EH (cell line): ENCODE results near the gene PNMA8B.
"Not testable (repeated sequence)": the region's sequence is repeated elsewhere in the genome, so short reads cannot be mapped to it uniquely, and the experiment has no call there.

Experiments used
- DNase-seq: peaks from one replicate; pipeline ENCODE4 v3.0.0-alpha.2; 2015; ENCODE audit warnings: low read depth

PNMA8B gene

DNA sequence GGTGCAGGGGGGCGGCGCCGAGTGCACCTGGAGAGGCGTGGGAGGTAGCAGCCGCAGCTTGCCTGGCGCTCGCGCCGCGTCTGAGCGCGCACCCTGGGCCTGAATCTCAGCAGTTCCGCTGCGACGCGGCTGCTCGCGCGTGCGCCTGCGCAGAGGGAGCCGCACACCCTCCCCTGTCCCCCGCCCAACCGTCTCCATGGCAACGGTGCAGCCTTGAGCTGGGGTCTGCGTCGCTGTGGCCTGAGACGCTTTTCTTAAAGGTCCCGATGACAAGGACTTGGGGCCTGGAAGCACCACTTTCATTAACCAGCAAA is at the start of gene PNMA8B:
Gene PNMA8B (minus strand): TSS at position 82 of the 314 bp plus-strand sequence. CDS start 402 bp downstream, outside the sequence.
- no peak for DNase-seq

DNA sequence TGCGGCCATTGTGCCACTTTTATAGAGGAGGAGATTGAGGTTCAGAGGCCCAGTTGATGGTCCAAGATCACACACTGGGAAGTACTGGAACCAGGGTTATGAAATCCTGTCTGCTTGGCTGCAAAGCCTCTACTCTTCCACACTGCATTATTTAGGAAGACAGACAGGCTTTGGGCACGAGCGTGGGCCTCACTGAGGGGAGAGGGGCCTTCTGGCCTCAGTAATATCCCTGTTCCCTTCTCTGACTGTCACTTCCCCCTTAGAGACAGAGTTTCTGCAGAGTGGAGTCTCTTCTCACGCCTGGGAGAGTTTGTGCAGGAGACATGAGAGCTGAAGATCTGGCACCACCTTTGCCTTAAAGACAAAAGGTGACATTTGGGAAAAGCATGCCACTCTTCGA is 49.0 kb upstream of the PNMA8B start:
- DNase-seq = no peak

GRCh38 chr19:46542428-46543230 is 47.0 kb upstream of the PNMA8B start:
- peak; percentile 90 for DNase-seq

- DNase-seq = peak; percentile 52
These were observed 41.8 kb upstream of the PNMA8B start for GRCh38 chr19:46537136-46538097.

GRCh38 chr19:46536391-46536790 is 40.7 kb upstream of the PNMA8B start:
- DNase-seq = no peak

- no peak for DNase-seq
These were observed 38.0 kb upstream of the PNMA8B start for GRCh38 chr19:46533621-46534081.

- no peak for DNase-seq
These were observed 37.5 kb upstream of the PNMA8B start for GRCh38 chr19:46533078-46533620.

DNA sequence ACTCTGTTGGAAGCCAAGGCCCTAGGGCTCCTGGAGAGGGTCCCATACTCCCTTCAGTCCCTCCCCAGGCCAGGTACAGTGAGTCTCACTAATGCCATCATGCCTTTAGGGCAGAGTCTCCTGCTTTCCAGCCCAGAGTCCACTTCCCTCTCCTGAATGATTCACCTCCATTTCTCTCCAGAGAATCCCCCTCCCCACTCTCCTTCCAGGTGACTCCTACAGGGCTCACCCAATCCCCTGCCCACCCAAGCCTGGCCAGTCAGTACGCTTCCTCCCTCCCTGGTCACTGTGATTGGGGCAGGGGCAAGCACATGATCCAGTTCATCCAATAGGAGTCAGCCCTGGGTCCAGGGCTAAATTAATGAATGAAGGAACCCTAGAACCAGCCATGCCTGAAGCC is 35.0 kb upstream of the PNMA8B start:
- peak; percentile 18 for DNase-seq

DNA sequence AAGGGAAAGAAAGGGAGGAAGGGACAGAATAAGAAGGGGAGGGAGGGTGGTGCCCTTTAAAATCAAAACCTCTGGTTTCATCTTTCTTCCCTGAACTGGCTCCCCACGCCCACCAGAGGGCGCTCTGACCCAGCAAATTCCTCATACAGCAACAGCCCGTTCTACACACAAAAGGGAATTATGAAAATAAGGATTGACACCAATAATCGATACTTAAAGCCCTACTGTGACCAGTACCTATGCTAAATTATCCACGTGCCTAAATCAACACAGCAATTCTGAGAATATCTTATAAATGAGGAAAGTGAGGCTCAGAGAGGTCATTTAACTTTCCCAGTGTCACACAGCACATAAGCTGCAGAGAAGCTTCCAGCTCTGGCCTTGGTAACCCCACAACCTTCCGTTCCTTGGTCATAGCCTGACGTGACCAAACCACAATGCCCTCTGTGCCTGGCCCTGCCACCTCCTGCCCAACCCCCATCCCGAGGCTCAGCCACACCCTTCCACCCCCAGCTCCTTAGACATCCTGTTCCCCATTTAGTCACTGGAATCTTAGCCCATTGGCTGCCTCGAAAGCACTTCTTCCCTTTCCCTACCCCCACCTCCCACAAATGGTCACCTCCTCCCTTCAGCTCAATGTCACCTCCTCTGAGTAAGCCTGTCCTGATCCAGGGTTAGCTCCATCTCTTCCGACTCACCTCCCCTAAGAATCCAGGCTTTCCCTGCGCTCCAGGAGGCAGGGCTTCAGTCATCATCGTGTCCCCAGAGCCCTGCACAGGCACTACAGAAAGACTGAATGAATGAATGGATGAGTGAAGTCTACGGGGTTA is 34.2 kb upstream of the PNMA8B start:
- DNase-seq = peak; percentile 69

DNA sequence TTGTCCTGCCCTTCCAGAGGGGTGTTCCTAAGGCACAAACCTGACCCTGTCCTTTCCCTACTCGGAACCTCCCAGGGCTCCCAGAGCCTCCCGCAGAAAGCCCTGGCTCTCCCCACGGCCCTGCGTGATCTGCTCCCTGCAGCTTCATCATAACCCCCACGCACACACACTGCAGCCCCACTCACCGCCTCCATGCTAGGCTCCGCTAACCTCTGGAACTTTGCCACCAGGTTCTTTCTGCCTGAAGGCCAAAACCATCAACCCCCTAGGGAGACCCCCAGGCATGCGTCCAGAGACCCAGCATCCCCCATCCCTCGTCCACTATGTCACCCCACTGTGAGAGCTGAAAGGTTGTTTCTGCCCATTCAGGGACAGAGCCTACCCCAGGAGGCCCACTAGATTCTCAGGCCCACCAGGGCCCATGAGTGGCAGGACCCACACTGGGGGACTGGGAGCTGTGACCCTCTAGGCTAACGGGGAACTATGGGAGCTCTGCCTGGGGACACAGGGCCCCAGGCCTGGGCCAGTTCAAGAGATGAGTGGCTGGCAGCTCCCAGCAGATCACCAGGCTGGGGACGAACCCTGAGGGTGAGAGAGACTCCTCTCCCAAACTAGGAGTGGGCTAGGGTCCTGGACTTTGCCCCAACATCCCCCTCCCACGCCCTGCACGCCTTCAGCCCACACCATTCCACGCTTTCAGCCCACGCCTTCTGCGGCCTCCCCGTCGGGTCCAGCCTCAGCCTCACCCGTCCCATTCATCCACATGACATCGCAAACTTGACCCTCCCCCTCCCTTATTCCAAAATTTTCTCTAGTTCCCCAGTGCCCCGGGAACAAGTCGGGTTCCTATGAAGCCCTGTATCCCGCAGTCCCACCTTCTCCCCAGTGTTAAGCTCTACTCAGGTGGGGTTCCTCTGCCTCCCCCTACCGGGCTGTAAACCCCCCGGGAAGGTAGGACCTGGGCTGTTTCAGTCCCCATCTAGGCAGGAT is 33.2 kb upstream of the PNMA8B start:
- no peak for DNase-seq

- not testable (repeated sequence) for DNase-seq
These were observed 31.1 kb upstream of the PNMA8B start for GRCh38 chr19:46526801-46527200.

DNA sequence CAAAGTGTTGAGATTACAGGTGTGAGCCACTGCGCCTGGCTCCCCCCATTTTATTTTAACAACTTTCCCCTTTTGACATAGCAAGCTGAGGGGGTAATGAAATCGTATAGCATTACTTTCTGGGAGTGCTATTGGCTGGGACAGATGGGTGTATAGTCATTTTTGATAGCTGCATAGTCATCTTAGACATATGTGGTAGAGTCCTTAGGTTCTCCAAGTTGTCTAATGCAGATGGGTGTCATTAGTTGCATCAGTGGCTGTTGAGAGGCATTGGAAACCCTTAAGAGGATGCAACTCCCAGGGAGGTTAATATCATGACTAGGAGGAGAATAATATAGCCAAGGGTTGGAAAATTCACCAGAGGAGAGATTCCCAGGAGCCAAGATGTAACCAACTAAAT is 28.6 kb upstream of the PNMA8B start:
- DNase-seq = no peak

DNA sequence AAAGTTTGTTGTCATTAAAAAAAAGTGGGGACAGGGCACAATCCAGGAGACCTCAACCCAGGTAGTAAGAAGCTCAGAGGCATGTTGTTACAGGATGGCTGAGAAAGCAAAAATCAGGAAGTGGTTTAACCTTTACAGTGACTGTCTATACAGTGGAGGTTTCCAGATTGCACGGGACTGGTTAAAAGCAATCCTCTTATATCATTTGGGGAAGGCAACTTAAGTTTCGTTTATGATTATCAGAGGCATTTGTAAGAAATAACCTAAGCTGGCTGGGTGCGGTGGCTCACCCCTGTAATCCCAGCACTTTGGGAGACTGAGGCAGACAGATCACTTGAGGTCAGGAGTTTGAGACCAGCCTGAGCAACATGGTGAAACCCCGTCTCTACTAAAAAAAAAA is 27.3 kb upstream of the PNMA8B start:
- not testable (repeated sequence) for DNase-seq

GRCh38 chr19:46521241-46521868 is 25.7 kb upstream of the PNMA8B start:
- no peak for DNase-seq

DNA sequence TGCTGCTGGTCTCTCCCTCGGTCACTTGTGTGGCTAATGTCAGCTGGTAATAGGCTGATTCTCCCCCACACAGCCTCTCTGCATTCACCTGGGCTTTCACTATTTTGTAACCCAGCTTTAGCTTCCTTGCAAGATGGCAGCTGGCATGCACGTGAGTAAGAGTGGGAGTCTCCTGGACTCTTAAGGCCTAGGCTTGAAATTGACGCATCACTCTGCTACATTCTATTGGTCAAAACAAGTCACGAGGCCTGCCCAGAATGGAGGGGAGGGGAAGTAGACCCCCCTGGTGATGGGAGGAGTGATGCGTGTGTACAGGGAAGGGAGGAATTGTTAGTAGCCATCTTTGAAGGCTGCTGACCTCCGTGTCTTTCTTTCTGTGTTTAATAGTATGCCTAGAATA is 24.9 kb upstream of the PNMA8B start:
- DNase-seq = no peak

DNA sequence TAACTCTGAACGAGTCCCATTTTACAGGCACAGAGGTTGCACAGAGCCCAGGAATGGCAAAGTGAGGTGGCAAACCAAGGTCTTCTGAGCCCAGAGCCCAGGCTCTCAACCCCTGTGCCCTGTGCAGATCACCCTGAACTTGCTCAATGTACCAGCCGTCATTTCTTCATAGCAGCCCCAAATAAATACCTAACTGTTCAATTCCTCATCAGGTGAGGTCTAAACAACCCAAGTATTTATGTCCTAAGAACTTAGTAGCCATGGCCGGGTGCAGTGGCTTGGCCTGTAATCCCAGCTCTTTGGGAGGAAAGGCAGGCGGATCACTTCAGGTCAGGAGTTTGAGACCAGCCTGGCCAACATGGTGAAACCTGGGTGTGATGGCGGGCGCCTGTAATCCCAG is 21.8 kb upstream of the PNMA8B start:
- DNase-seq = no peak

- peak; percentile 51 for DNase-seq
These were observed 20.2 kb upstream of the PNMA8B start for GRCh38 chr19:46515879-46516350.

DNA sequence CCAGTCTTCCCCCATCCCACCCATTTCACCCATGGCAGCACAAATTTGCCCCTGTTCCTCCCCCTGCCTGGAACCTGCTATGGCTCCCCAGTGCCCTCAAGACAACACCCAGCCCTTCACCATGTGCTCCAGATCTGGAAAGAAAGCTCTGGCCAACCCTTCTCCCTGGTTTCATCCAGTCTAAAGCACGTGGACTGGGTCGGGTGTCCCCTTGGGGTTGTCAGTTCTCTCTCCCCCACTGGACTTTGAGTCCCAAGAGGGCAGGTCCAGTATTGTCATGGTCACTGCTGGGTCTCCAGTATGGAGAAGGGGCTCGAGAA is 19.6 kb upstream of the PNMA8B start:
- DNase-seq = no peak

- no peak for DNase-seq
These were observed 19.1 kb upstream of the PNMA8B start for GRCh38 chr19:46514589-46515289.
